Kidney (tissue), 14 donors: Measurements from ENCODE around the gene JMJD4. TPM values are rescaled to one million over a fixed set of nuclear protein-coding genes. Genes with fewer than 3 reads are reported as not detected.

Experiments
- DNase-seq, 5 donors: peaks; one replicate each; pipeline ENCODE4 v3.0.0-alpha.2; 2013 to 2020
- FAIRE-seq: peaks from 2 replicates; lab custom pipeline; 2012; peaks lifted over from hg19 to GRCh38; lab: Jason Lieb, UNC
- H3K27ac ChIP-seq, 2 donors: one replicate each; pipeline ENCODE4 v1.7.0; 2013; ENCODE audit warnings: low read depth in 2 of 2, low read length in 2 of 2, inconsistent platforms in 1 of 2
- H3K27me3 ChIP-seq: one replicate; pipeline ENCODE4 v1.7.1; 2013; ENCODE audit warnings: low read length, inconsistent platforms; ENCODE audit not compliant: control insufficient read depth, insufficient read depth
- H3K36me3 ChIP-seq, 3 donors: one replicate each; pipeline versions ENCODE4 v1.7.0 to v1.7.1; 2013; ENCODE audit warnings: low read length in 3 of 3, control low read depth in 1 of 3, inconsistent platforms in 1 of 3; ENCODE audit not compliant: insufficient read depth in 3 of 3, control insufficient read depth in 2 of 3
- H3K4me1 ChIP-seq, 3 donors: one replicate each; pipeline versions ENCODE4 v1.7.0 to v1.7.1; 2013; ENCODE audit warnings: low read length in 3 of 3, inconsistent platforms in 1 of 3, low read depth in 1 of 3; ENCODE audit not compliant: control insufficient read depth in 2 of 3, insufficient read depth in 2 of 3
- H3K4me3 ChIP-seq, 3 donors: one replicate each; pipeline versions ENCODE4 v1.7.0 to v1.8.1; 2013; ENCODE audit warnings: low read length in 3 of 3, control low read depth in 1 of 3, inconsistent platforms in 1 of 3
- H3K9ac ChIP-seq, 3 donors: one replicate each; pipeline versions ENCODE4 v1.7.0 to v1.7.1; 2013; ENCODE audit warnings: low read length in 3 of 3, control low read depth in 1 of 3, inconsistent platforms in 1 of 3
- H3K9me3 ChIP-seq, 3 donors: one replicate each; pipeline versions ENCODE4 v1.7.0 to v1.7.1; 2013; ENCODE audit warnings: low read length in 3 of 3, control low read depth in 1 of 3, inconsistent platforms in 1 of 3; ENCODE audit not compliant: control insufficient read depth in 2 of 3, insufficient read depth in 1 of 3
- CTCF ChIP-seq: IDR thresholded peaks from 3 replicates; pipeline ENCODE4 v1.5.1; 2012; ENCODE audit warnings: mild to moderate bottlenecking, moderate library complexity, borderline replicate concordance; ENCODE audit not compliant: insufficient read depth; ENCODE audit errors: extremely low read depth
- intact Hi-C: fragments of 100-400 bp; cut with DNase I; formaldehyde crosslinking; loops from one replicate; pipeline ENCODE4 v1.11.1; 2022
- polyA plus RNA-seq: library from polyadenylated mRNA; stranded (reverse); fragments of 350-450 nt; fragmentation: Illumina TruSeq; extraction: RNeasy Lipid Tissue Mini Kit (QIAGEN cat#74804); gene quantifications from one replicate; pipeline ENCODE4 v1.2.3, GENCODE V29; 2014; ENCODE audit warnings: low read depth, low replicate concordance; ENCODE audit not compliant: insufficient read depth
- total RNA-seq: library from RNA; stranded (reverse); fragmentation: NEBNext Ultra II Directional; extraction: Animal tissue kit (Norgen Biotek cat#: 25700); gene quantifications from one replicate; pipeline ENCODE4 v1.2.1, GENCODE V29; 2021
- donor health status: control.
- donor health status: control.
- donor health status: control.
- donor health status: control.
- donor health status: control.
- donor health status: DM: yes; HTN: yes; CAD: no.
- donor health status: Normal renal cell carcinoma (clear cell type).

Gene JMJD4
- total and polyA plus RNA-seq, 2 donors from 2014 or later = 12.6 to 15.9 TPM

GRCh38 chr1:227728892-227729143, 6.3 kb downstream of the JMJD4 start:
- peaks cover 0 to 4% (median 0%) of the 10 kb centered on the region in 3 donors for H3K36me3 ChIP-seq
- TF ChIP-seq CTCF = no peak
- no peaks in the 10 kb centered on the region for H3K27me3 ChIP-seq
- DNase-seq = no peak
- intact Hi-C loops = no loop called here
- peak overlapping the region; percentile 63 to 79 for H3K27ac ChIP-seq
- FAIRE-seq = no peak
- H3K9me3 ChIP-seq = no peaks in the 10 kb centered on the region
- peak overlapping the region; percentile 66 to 81 (median 79) for H3K4me3 ChIP-seq
- H3K4me1 ChIP-seq = peaks cover 0 to 26% (median 0%) of the 10 kb centered on the region in 3 donors
- peak overlapping the region; percentile 44 to 75 (median 61) for H3K9ac ChIP-seq

GRCh38 chr1:227728059-227728891, 6.8 kb downstream of the JMJD4 start:
- peaks cover 0 to 22% (median 0%) of the 10 kb centered on the region in 3 donors for H3K4me1 ChIP-seq
- H3K9ac ChIP-seq = peak overlapping the region; percentile 44 to 75 (median 61)
- TF ChIP-seq CTCF = no peak
- FAIRE-seq (no peak), DNase-seq (peak; percentile 86 to 94 (median 88))
- no peaks in the 10 kb centered on the region for H3K9me3 ChIP-seq
- peak overlapping the region; percentile 66 to 81 (median 79) for H3K4me3 ChIP-seq
- intact Hi-C loops = no loop called here
- H3K36me3 ChIP-seq = peaks cover 0 to 4% (median 0%) of the 10 kb centered on the region in 3 donors
- H3K27me3 ChIP-seq = no peaks in the 10 kb centered on the region
- H3K27ac ChIP-seq = peak overlapping the region; percentile 70 to 79

GRCh38 chr1:227726924-227727599, 8.0 kb downstream of the JMJD4 start:
- no peak for FAIRE-seq
- intact Hi-C loops = no loop called here
- H3K27ac ChIP-seq = no peak overlapping the region

More at GRCh38 chr1:227726924-227727599, 8.0 kb downstream of the JMJD4 start:
- no peak overlapping the region for H3K9ac ChIP-seq
- H3K27me3 ChIP-seq = no peaks in the 10 kb centered on the region
- DNase-seq = no peak
- H3K36me3 ChIP-seq = no peaks in the 10 kb centered on the region
- H3K4me3 ChIP-seq = no peak overlapping the region
- peaks cover 0 to 22% (median 0%) of the 10 kb centered on the region in 3 donors for H3K4me1 ChIP-seq
- no peaks in the 10 kb centered on the region for H3K9me3 ChIP-seq
- no peak for TF ChIP-seq CTCF
